Mesothelial cell of epicardium (in vitro differentiated cells): Measurements from ENCODE around the gene TMPRSS13. TPM values are rescaled to one million over a fixed set of nuclear protein-coding genes. Genes with fewer than 3 reads are reported as not detected.

Source experiments
- DNase-seq, 2 experiments: peaks; one replicate each; pipeline ENCODE4 v3.0.0; 2021; ENCODE audit warnings: low spot score in 2 of 2; ENCODE audit not compliant: unreplicated experiment in 2 of 2
- H3K27ac Mint-ChIP-seq: 2 replicates; pipeline ENCODE4 v1.8.0; 2021; ENCODE audit warnings: mixed read lengths
- H3K27me3 Mint-ChIP-seq: 2 replicates; pipeline ENCODE4 v1.8.0; 2021; ENCODE audit warnings: low read depth, mixed read lengths
- H3K36me3 Mint-ChIP-seq: 2 replicates; pipeline ENCODE4 v1.8.0; 2021; ENCODE audit warnings: mixed read lengths
- H3K4me1 Mint-ChIP-seq: 2 replicates; pipeline ENCODE4 v1.8.0; 2021; ENCODE audit warnings: mixed read lengths
- H3K4me3 Mint-ChIP-seq: 2 replicates; pipeline ENCODE4 v1.8.0; 2021; ENCODE audit warnings: mild to moderate bottlenecking, moderate library complexity, mixed read lengths
- H3K9me3 Mint-ChIP-seq: 2 replicates; pipeline ENCODE4 v1.8.0; 2021; ENCODE audit warnings: mixed read lengths
- total RNA-seq: library from RNA; stranded (reverse); gene quantifications from 3 replicates; pipeline ENCODE4 v1.2.1, GENCODE V29; 2021
- TF ChIP-seq, protein P1 (sequence below): fragments of 200-600 bp; sonication (generic); IDR thresholded peaks from one replicate; pipeline ENCODE4 v1.5.0; 2021; ENCODE audit warnings: antibody characterized with exemption; ENCODE audit not compliant: unreplicated experiment

The TMPRSS13 gene
- total RNA-seq, 1 donor from 2014 or later: 10.4 TPM

GRCh38 chr11:117966908-117967307, 37.7 kb upstream of the TMPRSS13 start:
- H3K27ac Mint-ChIP-seq: no peak overlapping the region
- peaks cover 45% of the 10 kb centered on the region for H3K27me3 Mint-ChIP-seq
- DNase-seq: peak in 1 of 2 experiments; percentile 11
- H3K4me3 Mint-ChIP-seq: no peak overlapping the region
- TF ChIP-seq, protein P1, sequence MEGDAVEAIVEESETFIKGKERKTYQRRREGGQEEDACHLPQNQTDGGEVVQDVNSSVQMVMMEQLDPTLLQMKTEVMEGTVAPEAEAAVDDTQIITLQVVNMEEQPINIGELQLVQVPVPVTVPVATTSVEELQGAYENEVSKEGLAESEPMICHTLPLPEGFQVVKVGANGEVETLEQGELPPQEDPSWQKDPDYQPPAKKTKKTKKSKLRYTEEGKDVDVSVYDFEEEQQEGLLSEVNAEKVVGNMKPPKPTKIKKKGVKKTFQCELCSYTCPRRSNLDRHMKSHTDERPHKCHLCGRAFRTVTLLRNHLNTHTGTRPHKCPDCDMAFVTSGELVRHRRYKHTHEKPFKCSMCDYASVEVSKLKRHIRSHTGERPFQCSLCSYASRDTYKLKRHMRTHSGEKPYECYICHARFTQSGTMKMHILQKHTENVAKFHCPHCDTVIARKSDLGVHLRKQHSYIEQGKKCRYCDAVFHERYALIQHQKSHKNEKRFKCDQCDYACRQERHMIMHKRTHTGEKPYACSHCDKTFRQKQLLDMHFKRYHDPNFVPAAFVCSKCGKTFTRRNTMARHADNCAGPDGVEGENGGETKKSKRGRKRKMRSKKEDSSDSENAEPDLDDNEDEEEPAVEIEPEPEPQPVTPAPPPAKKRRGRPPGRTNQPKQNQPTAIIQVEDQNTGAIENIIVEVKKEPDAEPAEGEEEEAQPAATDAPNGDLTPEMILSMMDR: no peak
- H3K36me3 Mint-ChIP-seq: no peaks in the 10 kb centered on the region
- H3K9me3 Mint-ChIP-seq: no peaks in the 10 kb centered on the region
- no peaks in the 10 kb centered on the region for H3K4me1 Mint-ChIP-seq

DNA sequence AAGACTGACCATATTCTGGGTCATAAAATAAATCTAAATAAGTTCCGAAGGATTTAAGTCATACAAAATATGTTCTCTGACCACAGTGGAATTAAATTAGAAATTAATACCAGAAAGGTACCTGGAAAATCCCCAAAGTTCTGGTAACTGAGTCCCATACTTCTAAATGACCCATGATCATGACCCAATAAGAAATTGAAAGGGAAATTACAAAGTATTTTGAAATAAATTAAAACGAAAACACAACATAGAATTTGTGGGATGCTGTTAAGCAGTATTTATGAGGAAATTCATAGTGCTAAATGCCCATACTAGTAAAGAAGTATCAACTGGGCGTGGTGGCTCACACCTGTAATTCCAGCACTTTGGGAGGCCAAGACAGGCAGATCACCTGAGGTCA, 33.6 kb upstream of the TMPRSS13 start:
- no peak overlapping the region for H3K27ac Mint-ChIP-seq
- H3K9me3 Mint-ChIP-seq: no peaks in the 10 kb centered on the region
- H3K36me3 Mint-ChIP-seq: no peaks in the 10 kb centered on the region
- TF ChIP-seq, protein P1: no peak
- H3K4me1 Mint-ChIP-seq: no peaks in the 10 kb centered on the region
- peaks cover 39% of the 10 kb centered on the region for H3K27me3 Mint-ChIP-seq
- H3K4me3 Mint-ChIP-seq: no peak overlapping the region
- DNase-seq: no peak

DNA sequence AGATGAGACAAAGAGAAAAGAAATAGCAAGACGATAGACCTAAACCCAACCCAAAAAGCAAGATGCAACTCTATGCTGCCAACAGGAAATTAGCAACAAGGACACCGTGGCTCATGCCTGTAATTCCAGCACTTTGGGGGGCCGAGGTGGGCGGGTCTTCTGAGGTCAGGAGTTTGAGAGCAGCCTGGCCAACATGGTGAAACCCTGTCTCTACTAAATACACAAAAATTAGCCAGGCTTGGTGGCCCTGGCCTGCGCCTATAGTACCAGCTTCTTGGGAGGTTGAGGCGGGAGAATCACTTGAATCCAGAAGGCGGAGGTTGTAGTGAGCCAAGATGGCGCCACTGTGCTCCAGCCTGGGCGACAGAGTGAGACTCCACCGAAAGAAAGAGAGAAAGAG, 32.7 kb upstream of the TMPRSS13 start:
- TF ChIP-seq, protein P1: no peak
- no peaks in the 10 kb centered on the region for H3K36me3 Mint-ChIP-seq
- no peak overlapping the region for H3K4me3 Mint-ChIP-seq
- no peak for DNase-seq
- peaks cover 42% of the 10 kb centered on the region for H3K27me3 Mint-ChIP-seq
- H3K9me3 Mint-ChIP-seq: peaks cover 5% of the 10 kb centered on the region
- H3K4me1 Mint-ChIP-seq: no peaks in the 10 kb centered on the region
- no peak overlapping the region for H3K27ac Mint-ChIP-seq

DNA sequence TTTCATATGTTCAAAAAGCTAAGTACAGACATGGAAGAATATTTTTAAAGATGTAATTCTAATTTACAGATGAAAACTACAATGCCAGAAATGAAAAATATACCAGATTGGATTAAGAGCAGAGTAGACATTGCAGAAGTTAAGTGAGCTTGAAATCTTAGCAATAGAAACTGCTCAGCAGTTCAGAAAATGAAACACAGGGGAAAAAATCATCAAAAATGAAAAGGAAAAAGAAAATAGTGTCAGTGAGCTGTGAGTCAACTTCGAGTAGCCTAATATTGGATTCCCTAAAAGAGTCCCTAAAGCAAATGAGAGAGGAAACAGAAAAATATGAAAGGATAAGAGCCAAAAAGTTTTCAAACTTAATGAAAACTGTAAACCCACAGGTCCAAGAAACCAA, 31.2 kb upstream of the TMPRSS13 start:
- Mint-ChIP-seq H3K27me3 (peaks cover 42% of the 10 kb centered on the region), H3K27ac (no peak overlapping the region), H3K36me3 (no peaks in the 10 kb centered on the region), H3K9me3 (peaks cover 11% of the 10 kb centered on the region), H3K4me1 (no peaks in the 10 kb centered on the region), H3K4me3 (no peak overlapping the region)
- TF ChIP-seq, protein P1: no peak
- DNase-seq: no peak

- TF ChIP-seq, protein P1: no peak
- H3K9me3 Mint-ChIP-seq: peaks cover 11% of the 10 kb centered on the region
- no peak overlapping the region for H3K4me3 Mint-ChIP-seq
- peaks cover 42% of the 10 kb centered on the region for H3K27me3 Mint-ChIP-seq
- no peaks in the 10 kb centered on the region for H3K4me1 Mint-ChIP-seq
- no peaks in the 10 kb centered on the region for H3K36me3 Mint-ChIP-seq
- no peak for DNase-seq
- H3K27ac Mint-ChIP-seq: no peak overlapping the region
These were observed 30.4 kb upstream of the TMPRSS13 start for GRCh38 chr11:117959438-117960149.

GRCh38 chr11:117958949-117959348, 29.7 kb upstream of the TMPRSS13 start:
- TF ChIP-seq, protein P1: no peak

More at GRCh38 chr11:117958949-117959348, 29.7 kb upstream of the TMPRSS13 start:
- no peak overlapping the region for H3K27ac Mint-ChIP-seq
- no peak overlapping the region for H3K4me3 Mint-ChIP-seq
- H3K27me3 Mint-ChIP-seq: peaks cover 42% of the 10 kb centered on the region
- no peaks in the 10 kb centered on the region for H3K36me3 Mint-ChIP-seq
- H3K4me1 Mint-ChIP-seq: no peaks in the 10 kb centered on the region
- DNase-seq: no peak
- peaks cover 11% of the 10 kb centered on the region for H3K9me3 Mint-ChIP-seq
